Measurements from ENCODE around the gene KRT2.

Gene KRT2

DNA sequence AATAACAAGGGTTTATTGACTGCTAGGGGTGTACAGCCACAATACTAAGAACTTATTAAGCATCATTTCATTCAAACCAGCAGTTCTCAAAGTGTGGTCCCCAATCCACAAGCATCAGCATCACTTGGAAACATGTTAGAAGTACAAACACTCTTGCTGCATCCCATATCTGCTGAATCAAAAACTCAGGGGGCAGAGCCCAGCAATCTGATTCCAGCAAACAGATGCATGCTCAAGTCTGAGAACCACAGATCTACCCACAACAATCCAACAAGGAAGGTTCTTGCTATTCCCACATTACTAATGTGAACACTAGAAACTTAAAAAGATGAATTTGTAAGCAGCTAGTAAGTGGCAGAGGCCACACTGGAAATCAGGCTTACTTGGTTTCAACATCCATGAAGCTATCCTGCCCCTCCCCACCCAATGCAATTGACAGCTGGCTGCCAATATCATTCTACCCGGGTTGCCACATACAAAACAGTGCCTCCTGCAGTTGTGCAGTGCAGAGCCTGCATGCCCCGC lies 45.1 kb upstream of the KRT2 start:
- TF ChIP-seq TCF12 (IDR thresholded peaks at IDR 0.05; ENCODE audit: low read depth) (no peak), YY1 (IDR thresholded peaks at IDR 0.05; ENCODE audit: low read depth) (no peak), FOXM1 (IDR thresholded peaks at IDR 0.05; ENCODE audit: borderline replicate concordance, low read depth) (no peak), ZBTB7A (IDR thresholded peaks at IDR 0.05; ENCODE audit: low read depth) (no peak), CEBPB (IDR thresholded peaks at IDR 0.05) (no peak), CREB1 (IDR thresholded peaks at IDR 0.05; ENCODE audit: low read depth) (no peak), EGR1 (IDR thresholded peaks at IDR 0.05) (no peak)
- TF ChIP-seq, protein P1, sequence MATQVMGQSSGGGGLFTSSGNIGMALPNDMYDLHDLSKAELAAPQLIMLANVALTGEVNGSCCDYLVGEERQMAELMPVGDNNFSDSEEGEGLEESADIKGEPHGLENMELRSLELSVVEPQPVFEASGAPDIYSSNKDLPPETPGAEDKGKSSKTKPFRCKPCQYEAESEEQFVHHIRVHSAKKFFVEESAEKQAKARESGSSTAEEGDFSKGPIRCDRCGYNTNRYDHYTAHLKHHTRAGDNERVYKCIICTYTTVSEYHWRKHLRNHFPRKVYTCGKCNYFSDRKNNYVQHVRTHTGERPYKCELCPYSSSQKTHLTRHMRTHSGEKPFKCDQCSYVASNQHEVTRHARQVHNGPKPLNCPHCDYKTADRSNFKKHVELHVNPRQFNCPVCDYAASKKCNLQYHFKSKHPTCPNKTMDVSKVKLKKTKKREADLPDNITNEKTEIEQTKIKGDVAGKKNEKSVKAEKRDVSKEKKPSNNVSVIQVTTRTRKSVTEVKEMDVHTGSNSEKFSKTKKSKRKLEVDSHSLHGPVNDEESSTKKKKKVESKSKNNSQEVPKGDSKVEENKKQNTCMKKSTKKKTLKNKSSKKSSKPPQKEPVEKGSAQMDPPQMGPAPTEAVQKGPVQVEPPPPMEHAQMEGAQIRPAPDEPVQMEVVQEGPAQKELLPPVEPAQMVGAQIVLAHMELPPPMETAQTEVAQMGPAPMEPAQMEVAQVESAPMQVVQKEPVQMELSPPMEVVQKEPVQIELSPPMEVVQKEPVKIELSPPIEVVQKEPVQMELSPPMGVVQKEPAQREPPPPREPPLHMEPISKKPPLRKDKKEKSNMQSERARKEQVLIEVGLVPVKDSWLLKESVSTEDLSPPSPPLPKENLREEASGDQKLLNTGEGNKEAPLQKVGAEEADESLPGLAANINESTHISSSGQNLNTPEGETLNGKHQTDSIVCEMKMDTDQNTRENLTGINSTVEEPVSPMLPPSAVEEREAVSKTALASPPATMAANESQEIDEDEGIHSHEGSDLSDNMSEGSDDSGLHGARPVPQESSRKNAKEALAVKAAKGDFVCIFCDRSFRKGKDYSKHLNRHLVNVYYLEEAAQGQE (IDR thresholded peaks at IDR 0.05; ENCODE audit: low read depth) = no peak

DNA sequence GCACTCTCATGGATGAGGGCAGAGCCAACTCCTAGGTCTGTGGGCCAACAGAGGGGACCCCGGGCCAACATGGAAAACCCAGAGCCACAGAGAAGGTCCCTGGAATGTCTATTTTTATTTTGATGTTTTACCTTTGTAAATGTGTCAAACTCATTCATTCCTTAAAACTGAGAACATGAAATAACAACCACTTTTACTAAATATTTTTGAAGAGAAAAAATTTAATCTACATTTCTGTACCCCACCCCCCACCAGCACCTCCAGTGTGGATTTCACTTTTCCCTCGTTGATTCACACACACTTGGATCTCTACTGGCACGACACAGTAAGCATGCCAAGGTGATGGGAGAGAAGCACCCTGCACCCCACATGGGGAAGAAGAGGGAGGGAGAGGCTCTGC lies 44.6 kb upstream of the KRT2 start:
- TF ChIP-seq, protein P2, sequence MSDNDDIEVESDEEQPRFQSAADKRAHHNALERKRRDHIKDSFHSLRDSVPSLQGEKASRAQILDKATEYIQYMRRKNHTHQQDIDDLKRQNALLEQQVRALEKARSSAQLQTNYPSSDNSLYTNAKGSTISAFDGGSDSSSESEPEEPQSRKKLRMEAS (IDR thresholded peaks at IDR 0.05) = no peak
- TF ChIP-seq, protein P3, sequence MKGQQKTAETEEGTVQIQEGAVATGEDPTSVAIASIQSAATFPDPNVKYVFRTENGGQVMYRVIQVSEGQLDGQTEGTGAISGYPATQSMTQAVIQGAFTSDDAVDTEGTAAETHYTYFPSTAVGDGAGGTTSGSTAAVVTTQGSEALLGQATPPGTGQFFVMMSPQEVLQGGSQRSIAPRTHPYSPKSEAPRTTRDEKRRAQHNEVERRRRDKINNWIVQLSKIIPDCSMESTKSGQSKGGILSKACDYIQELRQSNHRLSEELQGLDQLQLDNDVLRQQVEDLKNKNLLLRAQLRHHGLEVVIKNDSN (IDR thresholded peaks at IDR 0.05) = no peak
- TF ChIP-seq, protein P1 (IDR thresholded peaks at IDR 0.05; ENCODE audit: low read depth) = no peak
- TF ChIP-seq EP300 (IDR thresholded peaks at IDR 0.05; ENCODE audit: borderline replicate concordance) (no peak), TEAD4 (IDR thresholded peaks at IDR 0.05) (no peak), NFIC (IDR thresholded peaks at IDR 0.05) (no peak), TCF12 (IDR thresholded peaks at IDR 0.05; ENCODE audit: low read depth) (no peak), CREB1 (IDR thresholded peaks at IDR 0.05; ENCODE audit: low read depth) (no peak), ZBTB7A (IDR thresholded peaks at IDR 0.05; ENCODE audit: low read depth) (no peak), FOXM1 (IDR thresholded peaks at IDR 0.05; ENCODE audit: borderline replicate concordance, low read depth) (no peak), YY1 (IDR thresholded peaks at IDR 0.05; ENCODE audit: low read depth) (no peak), TAF1 (IDR thresholded peaks at IDR 0.05; ENCODE audit: low read depth) (no peak), RAD21 (IDR thresholded peaks at IDR 0.05; ENCODE audit: low read depth) (no peak), CEBPB (IDR thresholded peaks at IDR 0.05) (no peak), EGR1 (IDR thresholded peaks at IDR 0.05) (no peak)

DNA sequence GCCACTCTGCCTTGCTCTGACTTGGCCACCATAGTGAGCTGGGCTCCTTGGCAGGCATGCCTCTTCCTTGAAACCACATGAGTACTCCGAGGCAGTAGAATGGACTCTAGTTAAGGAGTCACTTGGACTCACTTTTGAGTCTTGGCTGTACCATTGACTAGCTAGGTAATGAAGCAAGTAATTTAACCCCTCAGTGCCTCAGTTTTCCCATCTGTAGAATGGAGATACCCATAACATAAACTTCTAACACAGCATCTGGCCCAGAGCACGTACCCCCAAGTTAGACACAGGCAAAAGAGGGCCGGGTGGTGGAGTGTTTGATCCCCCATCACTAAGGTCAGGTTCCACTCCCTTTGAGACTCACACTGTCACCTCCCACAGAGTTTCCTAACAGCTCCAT lies 43.0 kb upstream of the KRT2 start:
- no peak for TF ChIP-seq ZBTB7A (IDR thresholded peaks at IDR 0.05; ENCODE audit: low read depth)
- no peak for TF ChIP-seq EP300 (IDR thresholded peaks at IDR 0.05; ENCODE audit: borderline replicate concordance)
- no peak for TF ChIP-seq TEAD4 (IDR thresholded peaks at IDR 0.05)
- TF ChIP-seq, protein P1 (IDR thresholded peaks at IDR 0.05; ENCODE audit: low read depth) = no peak
- no peak for TF ChIP-seq CEBPB (IDR thresholded peaks at IDR 0.05)
- no peak for TF ChIP-seq TCF12 (IDR thresholded peaks at IDR 0.05; ENCODE audit: low read depth)
- no peak for TF ChIP-seq CREB1 (IDR thresholded peaks at IDR 0.05; ENCODE audit: low read depth)
- TF ChIP-seq, protein P2 (IDR thresholded peaks at IDR 0.05) = no peak

DNA sequence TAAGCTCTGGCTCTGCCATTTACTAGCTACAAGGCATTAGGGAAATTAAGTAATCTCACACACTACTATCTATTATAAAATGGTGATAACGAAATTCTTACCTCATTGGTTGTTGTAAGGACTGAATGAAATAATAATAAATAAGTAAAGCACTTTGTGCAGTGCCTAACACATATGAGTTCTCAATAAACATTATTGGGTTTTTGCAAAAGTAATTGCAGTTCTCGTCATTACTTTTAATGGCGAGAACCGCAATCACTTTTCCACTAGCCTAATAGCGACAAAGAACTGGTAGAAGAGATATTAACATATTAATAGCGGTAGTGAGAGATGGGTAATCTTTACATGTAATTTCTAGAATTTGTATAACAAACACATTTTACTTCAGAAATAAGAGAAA lies 42.1 kb upstream of the KRT2 start:
- TF ChIP-seq EGR1 (IDR thresholded peaks at IDR 0.05) (no peak), RAD21 (IDR thresholded peaks at IDR 0.05; ENCODE audit: low read depth) (no peak)
- TF ChIP-seq, protein P3 (IDR thresholded peaks at IDR 0.05) = no peak
- TF ChIP-seq, protein P1 (IDR thresholded peaks at IDR 0.05; ENCODE audit: low read depth) = no peak
- TF ChIP-seq, protein P2 (IDR thresholded peaks at IDR 0.05) = no peak
